Stimulated activated CD8-positive, alpha-beta memory T cell treated with anti-CD3 and anti-CD28 coated beads, Interleukin-12 subunit alpha, Interleukin-12 subunit beta, amount 100 ng/mL, for 24 hours (primary cell): ENCODE data around the gene TRAK1.

Experiments used
- DNase-seq: peaks from one replicate; pipeline ENCODE4 v3.0.0-alpha.2; 2020; ENCODE audit errors: extremely low read depth

The TRAK1 gene

DNA sequence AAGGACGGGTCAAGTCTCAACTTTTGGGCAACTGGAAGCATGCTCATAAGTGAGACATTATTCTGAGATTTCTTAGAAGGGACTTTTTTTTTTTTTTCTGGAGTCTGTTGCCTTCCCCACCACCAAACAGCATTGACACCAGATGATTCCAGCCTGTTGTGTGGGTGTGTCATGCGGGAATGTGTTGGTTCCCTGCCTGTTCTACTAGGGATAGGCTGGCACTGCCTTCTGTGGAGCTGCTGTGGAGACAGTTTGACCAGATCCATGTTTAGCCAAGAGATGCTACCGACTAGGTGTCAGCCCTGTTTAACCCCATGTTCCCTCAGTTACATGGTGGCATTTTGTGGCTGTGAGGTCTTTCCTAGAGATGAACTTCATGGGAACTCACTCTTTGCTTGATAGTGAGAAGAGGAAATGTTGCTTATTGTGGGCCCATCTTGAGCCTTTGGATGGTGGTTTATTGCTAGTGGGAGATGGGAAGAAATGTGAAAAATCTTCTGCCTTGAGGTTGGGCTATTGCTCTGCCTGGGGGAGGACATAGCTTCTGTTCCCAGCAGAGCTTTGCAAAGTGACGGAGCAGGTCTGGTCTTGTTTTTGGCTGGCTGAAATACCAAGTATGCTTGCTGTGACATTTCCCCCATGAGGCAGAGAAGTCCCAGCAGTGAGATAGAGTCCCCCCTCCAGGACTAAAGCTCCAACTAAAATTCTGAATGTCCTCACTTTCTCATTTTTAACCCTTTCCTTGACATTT is 31.3 kb downstream of the TRAK1 start:
- no peak for DNase-seq

DNA sequence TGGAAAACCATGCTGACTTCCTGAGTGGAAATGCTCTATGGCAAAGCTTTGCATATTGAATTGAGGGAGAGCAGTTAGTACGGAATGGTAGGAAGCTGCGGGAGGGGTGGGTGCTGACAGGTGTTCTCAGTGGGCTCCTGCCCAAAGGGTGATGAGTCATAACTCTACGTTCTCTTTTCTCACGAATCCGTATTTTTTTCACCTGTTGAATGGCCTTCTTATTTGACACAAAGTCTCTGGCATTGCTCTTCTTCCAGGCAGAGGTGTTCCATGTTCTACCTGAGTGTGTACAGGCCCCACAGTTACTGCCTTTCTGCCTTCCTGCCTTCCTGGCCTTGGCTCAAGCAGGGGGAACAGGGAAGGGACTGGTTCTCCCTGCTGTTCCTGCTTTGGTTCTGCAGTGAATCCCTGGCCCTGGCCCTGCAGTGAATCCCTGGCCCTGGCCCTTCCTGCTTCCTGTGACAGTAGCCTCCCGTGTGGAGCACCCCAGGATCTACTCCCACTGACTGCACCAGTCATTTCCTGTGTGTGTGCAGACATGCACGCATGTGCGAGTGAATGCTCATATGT is 31.9 kb downstream of the TRAK1 start:
- DNase-seq, result no peak

DNA sequence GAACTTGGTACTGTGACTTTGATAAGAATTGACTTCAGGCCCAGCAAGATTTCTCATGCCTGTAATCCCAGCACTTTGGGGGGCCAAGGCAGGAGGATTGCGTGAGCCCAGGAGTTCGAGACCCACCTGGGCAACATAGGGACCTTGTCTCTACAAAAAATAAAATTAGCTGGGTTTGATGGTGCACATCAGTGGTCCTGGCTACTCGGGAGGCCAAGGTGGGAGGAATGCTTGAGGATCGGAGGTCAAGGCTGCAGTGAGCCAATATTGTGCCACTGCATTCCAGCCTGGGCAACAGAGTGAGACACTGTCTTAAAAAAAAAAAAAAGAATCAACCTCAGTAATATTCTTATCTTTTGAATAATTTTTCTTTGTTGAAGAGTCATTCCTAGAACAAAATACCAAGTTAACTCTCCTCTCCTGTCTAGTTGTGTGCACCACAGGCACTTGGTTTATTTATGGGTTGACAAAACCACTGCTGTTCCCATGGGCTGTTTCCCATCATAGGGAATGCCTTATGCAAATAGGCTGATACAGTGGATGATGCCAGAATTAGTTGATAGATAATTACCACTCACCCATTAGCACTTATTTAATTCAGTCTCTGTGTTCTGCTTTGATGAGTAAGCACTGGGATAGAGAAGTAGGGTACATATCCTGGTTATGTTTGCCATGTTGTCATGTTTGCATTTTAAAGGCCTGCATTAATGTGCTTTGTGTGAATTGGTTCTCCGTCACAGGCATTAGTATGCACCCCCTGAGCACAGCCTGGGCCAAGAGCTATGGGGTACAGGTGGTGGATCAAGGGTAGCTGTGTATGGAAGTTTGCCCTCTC is 32.9 kb downstream of the TRAK1 start:
- DNase-seq, result no peak

DNA sequence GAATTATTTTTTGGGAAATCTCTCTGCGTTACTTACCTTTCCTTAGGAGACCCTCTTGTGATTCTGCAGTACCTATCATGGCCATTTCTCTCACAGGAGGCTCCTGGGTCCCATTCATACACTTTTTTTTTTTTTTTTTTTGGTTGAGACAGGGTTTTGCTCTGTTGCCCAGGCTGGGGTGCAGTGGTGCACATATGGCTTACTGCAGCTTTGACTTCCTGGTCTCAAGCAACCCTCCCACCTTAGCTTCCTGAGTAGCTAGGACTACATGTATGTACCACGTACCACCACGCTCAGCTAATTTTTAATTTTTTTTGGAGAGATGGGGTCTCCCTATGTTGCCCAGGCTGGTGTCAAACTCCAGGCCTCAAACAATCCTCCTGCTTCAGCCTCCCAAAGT is 36.1 kb downstream of the TRAK1 start:
- no peak for DNase-seq

DNA sequence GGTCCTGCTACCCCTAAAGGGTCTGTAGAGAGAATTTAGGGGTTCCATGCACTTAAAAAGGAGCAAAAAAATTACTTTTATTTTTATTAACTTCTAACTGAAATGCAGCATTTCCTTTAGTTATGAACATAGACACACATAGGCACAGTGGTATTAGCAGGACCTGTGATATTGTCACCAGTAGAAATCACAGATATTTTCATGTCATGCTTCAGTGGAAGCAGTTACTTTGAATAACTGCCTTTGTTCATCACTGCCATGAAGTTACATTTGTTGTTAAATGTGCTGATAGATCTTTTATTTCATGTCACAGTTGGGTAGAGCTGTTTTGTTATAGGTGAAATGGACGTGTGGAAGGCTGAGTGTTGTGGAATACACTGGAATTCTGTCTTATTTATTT is 37.4 kb downstream of the TRAK1 start:
- no peak for DNase-seq

DNA sequence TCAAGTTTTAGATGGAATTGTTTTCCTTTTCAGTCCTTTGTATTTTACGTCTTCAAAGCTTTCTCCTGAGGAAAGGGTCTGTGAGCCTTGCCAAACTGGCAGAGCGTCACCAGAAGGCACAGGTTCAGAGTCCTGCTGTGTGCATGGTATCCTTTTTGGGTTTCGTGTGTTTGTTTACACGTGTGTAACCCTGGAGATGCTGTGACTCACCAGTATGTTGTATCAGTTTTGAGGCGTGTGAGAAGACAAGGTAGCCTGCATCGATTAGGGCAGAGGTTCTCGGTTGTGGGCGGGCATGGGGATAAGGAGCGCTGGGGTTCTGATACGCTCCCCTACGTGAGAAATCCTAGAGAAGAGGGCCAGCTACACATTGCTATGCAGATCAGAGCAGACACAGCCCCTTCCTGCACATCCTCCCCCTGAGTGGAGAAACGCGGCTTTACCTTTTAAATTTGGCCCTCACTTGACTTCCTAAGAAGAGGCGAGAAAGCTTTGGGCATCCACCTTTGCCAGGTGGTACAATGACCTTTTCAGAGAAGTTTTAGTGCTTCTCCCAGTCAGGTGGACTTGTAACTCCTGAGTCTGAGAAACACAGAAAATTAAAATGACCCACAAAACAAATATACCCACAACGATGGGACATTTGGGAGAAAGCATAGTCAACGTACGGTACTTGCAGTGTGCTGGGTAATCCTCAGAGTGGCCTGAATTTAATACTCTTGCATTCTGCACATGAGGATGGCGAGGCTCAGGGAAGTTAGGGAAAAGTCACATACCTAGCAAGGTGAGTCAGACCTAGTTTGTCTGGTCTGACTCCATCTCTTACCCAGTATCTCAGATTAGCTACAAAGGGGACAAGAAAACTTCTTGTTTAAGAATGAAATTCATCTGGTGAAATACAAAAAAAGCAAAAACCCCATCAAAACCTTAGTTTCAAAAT is 38.1 kb downstream of the TRAK1 start:
- DNase-seq, result no peak

DNA sequence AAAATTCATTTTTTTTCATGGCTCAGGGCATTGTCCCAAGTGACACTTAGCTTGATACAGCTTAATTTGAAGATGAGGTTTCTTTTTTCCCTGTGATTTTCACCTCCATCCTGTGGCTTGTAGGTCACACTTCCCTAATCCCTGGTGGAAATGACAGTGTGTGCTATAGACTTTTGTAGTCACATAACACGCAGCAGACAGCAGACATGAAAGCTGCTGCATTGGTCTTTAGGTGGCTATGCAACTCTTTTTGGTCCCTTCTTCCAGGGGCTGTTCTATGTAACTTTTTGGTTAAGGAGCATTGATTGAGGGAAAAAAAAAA is 38.8 kb downstream of the TRAK1 start:
- DNase-seq, result no peak

DNA sequence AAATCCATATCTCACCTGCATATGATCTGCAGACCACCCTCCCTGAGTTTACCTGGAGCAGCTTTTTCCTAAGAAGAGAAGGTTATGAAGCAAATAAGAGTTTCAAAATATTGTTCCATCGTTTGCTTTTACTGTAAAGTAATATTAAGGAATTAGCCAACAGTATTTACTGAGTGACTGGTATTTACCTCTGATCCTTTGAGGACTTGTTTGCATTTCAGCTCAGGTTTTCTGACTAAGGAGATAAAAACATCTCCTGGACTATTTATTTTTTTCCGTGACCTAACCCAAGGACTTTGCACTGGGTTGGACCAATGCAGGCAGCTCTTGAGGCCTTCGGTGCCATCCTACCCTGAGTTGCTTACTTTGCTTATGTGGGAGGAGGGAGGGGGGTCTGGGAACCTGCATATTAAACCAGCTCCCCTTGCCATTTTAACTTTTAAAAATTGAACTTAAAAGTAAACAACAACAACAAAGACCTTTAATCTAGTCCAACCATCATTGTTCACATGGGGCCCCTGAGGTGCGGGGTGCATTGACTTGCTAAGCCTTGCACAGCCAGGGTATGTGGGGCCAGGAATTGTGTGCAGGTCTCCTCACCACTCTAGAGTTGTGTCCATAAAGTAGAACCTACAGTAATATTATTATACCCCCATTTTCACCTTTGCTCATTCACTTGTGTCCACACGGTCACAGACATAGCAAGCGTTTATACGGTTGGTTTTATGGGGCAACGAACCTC is 39.3 kb downstream of the TRAK1 start:
- DNase-seq, result no peak

DNA sequence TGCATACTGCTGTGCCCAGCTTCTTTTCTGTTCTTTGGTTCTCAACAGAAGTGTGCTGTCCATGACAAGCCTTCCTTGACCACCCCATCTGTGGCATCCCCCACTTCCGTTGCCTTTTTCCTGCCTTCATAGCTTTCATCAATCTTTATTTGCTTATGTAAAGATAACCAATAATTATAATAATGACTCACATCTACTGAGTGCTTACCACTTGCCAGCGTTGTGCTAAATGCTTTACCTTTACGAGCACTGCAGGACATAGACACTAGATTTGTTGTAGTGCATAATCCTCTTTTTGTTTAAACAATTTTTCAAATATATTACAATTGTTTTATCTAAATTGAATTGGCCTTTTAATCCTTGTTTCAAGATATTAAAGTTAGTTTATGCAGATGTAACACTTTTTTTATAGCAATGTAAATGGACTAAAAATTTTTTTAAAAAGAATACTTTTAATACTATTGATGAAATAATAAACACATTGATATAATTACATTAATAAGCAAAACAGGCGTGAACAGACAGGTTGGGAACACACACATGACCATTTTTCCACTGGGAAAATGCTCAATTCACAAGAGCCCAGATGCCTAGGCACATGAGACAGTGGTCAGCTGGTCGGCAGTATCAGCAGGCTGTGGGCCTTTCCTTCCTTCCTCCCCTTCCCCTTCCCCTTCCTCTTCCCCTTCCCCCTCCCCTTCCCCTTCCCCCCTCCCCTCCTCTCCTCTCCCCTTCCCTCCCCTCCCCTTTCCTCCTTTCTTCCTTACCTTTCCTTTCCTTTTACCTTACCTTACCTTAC is 42.5 kb downstream of the TRAK1 start:
- DNase-seq, result no peak

DNA sequence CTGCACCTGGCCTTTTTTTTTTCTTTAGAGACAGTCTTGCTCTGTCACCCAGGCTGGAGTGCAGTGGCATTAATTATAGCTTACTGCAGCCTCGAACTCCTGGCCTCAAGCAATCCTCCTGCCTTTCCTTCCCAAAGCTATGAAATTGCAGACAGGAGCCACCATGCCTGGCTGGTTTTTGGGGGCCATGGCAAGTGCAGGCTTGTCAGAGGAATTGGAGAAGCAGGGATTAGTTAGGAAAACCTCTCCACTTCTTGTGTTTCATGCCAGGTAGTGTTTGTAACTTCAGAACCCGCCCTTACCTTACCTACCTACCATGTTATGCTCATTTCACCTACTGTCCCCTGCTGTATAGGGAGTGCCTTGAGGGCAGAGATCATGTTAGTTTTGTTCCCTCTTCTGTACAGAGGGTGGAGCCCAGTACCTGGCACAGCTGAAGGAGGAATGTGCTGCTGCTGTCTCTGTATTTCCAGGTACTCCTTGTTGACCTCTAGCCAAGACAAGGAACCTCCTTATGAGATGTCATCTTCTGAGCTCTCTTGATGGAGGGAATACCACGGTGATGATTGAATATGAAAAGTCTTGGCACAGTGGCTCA is 43.8 kb downstream of the TRAK1 start:
- DNase-seq, result no peak

DNA sequence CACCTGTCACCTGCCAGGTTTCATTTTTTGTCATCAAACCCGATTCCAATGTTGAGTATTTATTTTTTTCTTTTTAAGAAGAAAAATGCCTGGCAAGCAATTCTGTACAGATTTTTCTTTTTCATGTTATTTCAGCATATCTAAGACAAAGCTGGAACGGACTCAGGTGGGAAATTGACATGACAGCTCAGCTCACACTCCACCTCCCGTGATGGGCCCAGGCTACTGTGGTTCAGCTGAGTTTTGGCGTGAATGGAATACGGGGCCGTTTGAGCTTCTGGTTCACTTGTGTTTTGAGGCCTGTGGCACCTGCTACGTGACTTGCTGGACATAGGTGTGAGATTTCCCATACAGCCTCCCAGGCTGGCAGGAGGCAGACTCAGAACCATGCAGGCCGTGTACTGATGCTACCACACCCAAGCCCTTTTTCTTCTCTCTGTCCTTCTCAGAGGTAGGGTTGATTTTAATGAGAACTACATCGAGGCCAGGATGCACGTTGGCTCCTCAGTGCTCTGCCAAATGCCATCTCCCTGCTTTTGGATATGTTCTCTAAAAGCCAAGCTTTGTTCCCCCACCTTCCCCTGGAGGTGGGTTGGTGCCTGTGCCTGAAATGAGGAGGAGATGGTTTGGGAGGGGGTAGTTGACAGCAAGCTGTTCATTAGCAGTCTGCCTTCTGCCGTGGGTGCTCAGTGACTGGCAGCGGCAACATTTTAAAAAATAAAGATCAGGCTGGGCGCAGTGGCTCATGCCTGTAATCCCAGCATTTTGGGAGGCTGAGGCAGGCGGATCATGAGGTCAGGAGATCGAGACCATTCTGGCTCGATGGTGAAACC is 48.7 kb downstream of the TRAK1 start:
- DNase-seq, result no peak

DNA sequence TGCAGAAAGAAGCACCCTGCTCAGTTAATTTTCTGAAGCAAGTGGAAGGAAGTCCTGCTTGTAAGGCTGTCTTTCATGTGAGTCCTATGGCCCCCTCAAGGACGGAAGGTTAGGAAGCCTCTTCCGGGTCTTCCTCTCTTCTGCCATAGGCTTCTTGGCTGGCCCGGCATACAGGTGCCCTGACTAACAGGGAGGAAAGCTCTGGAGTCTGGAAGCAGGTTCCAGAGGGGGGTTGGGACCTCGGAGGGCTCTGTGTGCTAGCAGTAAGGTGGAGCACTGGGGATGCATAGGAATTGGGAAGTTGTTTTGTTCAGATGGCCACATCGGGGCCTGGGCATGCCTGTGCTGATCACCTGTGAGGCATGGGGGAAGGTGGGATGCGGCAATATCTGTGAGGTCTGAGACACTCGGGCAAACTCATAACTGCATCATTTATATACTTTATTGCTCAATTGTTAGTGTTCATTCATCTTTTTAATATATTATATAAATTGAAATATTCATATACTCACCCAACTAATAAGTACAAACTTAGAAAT is 49.6 kb downstream of the TRAK1 start:
- no peak for DNase-seq

DNA sequence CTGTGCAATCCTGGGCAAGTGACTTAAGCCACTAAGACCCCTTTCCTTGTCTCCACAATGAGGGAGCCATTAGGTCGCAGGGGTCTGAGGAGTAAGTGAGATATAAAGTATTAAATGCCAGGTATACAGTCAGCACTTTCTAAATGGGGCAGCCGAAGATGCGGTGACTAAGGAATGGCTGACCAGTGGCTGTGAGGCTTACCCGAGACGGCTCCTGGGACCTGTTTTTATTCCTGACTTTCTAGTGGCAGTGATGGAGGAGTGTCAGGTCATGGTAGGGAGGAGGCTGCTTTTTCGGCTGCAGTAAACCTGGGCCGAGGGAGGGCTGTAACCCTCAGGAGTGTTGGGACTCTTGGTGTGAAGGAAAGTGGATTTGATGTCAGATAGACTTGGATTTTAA is 52.3 kb downstream of the TRAK1 start:
- no peak for DNase-seq

DNA sequence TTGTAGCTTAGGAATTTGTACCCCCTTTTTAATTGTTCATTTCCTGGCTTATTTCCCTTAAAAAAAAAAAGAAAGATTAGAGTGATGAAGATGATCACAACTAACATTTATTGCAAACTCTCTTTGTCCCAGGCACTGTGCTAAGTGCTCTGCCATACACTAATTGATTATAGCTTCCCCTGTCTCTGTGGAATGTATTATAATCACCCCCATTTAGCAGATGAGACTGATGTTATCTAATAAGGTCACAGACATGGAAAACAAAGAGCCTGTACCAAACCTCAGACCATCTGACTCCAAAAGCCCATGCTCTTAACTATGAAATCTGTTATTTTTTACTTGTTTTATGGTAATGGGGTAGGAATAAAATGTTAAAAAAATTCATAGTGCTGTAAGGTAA is 53.1 kb downstream of the TRAK1 start:
- no peak for DNase-seq

DNA sequence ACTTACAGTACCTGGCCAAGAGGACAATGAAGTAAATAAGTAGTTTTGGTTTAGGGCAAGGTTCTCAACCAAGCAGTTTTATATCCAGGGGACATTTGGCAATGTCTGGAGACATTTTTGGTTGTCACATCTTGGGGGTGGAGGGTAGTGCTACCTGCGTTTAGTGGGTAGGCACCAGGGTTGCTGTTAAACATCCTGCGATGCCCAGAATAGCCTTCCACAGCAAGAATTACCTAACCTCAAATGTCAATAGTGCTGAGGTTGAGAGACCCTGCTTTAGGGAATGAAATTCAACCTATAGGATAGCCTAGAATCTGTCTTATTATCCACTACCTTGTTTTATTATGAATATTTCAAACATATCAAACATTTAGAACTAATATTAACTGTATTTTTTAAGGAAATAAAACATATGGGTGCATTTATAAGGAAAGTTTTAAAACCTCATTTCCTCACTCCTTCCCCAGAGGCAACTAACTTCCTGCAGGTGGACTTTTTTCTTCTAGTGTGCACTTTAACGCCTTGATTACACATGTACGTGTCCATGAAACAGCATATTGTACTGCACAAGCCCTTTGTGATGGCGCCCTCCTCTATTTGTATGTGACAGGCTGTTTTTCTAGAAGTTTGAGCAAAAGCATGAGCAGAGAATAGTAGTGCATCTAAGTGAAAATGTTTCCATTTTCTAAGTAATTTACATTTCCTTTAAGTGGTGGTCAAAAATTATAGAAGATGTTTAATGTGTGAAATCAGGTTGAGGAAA is 57.1 kb downstream of the TRAK1 start:
- no peak for DNase-seq

DNA sequence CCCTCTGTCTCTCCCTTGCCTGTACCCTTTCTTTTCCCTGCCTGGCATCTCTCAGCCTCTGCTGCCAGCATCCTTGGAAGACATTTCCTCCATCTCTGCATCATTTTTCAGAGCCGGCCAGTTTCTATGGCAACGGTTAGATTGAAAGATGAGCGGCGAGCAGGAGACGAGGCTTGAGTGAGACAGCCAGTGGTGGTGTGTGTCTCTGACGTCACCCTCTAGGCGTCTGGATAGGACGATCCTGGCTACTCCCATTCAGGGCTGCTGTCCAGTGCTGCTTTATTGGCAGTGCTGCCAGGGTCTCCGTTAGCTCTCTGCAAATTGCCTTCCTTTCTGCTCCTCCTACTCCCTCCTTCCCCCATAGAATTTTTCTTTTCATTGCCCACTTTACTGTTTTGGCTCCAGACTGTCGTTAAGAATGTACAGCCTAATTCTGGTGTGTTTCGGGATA is 57.9 kb downstream of the TRAK1 start:
- no peak for DNase-seq

DNA sequence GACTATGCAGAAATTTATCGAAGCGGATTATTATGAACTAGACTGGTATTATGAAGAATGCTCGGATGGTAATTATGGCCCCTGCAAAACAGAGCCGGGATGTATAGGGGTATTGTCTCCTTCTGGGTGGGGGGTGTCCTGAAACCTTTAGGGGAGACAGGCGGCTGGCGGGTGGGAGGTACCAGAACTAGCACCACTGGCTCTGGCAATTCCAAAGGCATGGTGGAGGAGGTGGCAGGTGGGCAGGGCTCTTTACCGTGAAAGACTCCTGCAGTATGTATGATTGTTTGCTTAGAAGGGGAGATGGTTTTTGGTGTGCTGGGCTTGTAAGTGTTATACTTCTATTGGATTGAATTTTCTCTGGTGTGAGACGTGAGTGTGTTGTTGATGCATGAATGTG is 58.4 kb downstream of the TRAK1 start:
- DNase-seq, result no peak

DNA sequence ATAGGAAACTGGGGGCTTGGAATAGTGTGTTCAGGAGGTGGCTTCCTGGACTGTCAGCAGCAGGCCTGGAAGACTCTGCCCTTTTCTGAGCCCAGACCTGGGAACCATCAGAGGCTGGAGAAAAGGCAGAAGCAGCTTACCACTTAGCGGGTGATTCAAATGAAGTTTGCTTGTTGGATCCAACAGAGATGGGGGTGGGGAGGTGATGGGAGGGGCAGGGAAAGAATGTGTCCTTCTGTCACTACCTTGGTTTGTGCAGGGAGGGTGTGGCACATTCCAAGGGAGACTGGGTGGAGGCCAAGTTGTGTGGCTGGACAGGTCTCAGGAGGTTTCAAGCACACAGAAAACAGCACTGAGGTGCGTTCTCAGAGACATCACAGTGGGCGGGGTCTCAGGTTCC is 58.8 kb downstream of the TRAK1 start:
- DNase-seq, result no peak
